HG02885 (cell line): Measurements from ENCODE around the gene DBH.

Experiments
- ATAC-seq: cut with Tn5 transposase; IDR thresholded peaks from one replicate; pipeline ENCODE4 v1.9.1; 2021; ENCODE audit warnings: mild to moderate bottlenecking; ENCODE audit not compliant: unreplicated experiment, poor library complexity

DBH gene

DNA sequence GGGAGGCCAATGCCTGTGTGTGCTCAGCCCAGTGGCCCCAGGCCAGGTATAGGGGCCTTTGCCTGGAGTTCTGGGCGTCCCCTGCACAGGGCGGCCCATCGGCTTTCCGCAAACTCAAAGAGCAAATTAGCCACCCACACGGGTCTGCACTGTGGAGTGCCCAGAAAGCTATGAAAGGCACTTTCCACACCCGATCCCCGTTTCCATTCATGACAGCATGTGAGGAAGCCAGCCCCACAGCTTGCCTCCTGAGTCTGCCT lies 5.2 kb downstream of the DBH start:
- no peak for ATAC-seq

DNA sequence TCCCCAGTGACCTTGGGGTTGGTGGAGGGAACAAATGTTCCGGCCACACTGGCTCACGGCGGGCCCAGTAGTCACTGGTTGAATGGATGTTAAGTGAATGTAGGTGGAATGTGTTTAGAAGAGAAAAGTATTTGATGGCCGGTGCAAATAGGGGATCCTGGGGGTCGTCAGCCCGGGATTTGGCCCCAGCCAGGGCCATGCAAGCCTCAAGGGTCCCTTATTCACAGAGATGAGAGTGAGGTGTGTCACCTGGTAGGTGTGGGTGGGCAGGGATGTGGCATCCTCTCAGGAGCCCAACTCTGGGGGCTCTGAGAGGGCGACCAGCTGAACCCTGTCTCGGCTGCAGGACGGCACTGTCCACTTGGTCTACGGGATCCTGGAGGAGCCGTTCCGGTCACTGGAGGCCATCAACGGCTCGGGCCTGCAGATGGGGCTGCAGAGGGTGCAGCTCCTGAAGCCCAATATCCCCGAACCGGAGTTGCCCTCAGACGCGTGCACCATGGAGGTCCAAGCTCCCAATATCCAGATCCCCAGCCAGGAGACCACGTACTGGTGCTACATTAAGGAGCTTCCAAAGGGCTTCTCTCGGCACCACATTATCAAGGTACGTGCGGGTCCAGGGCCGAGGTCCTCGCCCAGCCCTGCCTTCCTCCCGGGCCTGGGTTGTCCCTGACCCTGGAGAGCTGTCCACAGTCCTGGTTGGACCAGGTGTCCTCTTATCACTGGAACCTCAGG lies 5.9 kb downstream of the DBH start:
- ATAC-seq = no peak

DNA sequence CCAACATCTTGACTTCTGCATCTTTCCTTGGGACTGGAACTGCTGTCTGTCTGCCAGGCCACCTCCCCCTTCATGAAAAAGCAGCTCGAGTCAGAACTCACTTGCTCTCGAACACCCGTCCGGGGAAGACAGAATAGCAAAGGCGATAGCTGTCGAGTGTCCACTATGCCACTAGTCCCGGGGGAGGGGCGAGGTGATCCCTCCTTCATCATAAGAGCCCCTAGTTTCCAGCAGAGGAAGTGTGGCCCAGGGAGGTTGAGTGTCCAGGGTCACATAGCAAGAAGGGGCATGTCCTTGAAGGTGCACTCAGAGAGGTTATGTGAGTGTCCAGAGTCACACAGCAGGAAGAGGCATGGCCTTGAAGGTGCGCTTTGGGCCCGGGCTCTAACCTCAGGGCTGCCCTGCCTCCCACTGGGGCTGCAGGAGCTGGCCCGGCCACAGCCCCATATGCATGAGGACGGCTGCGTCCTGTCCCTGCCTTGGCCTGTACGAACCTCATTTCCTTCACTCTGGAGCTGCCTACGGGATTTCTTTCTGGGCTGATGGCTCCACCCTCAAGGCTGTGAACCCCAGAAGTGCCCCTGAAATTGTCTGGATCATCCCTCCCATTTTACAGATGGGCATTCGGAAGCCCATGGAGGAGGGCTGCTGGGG lies 6.7 kb downstream of the DBH start:
- ATAC-seq = no peak

DNA sequence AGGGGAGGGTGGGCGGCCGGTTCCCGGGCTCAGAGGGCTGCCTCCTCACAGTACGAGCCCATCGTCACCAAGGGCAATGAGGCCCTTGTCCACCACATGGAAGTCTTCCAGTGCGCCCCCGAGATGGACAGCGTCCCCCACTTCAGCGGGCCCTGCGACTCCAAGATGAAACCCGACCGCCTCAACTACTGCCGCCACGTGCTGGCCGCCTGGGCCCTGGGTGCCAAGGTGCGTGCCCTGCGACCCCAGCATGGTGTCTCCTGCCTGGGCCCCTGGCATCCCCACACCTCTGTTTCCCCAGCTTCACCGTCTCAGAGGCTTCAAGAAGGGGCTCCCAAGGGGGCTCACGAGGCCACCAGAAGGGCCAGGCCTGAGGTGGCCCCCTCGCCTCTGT lies 7.2 kb downstream of the DBH start:
- no peak for ATAC-seq

DNA sequence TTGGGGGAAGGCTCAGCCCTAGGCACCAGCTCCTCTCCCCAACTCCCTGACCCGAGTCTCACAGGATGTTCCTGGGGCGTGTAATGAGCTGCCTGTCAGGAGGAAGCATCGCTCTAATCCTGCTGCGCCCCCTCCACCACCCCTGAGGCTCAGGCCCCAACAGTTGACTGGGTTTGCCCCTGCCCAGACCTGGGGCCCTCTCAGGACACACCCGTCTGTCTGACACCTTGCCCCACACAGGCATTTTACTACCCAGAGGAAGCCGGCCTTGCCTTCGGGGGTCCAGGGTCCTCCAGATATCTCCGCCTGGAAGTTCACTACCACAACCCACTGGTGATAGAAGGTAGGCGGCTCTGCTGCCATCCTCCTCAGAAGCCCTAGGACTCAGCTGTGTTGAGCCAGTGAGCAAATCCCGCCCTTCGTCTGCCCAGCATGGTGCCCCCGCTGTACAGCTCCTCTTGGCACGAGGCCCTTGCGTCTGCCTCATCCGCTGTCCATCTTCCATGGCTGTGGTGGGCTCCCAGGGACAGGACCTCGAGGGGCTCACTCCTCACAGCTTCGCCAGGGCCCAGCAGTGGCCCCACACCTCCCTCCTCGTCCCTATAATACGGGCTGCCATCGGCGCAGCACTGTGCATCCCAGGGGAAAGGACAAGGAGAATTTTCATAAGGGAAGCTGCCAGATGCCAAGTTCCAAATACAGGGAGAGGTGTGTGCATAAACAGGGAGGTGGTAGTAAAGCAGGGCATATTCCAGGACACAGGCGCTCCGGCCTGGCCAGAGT lies 8.0 kb downstream of the DBH start:
- ATAC-seq = no peak

DNA sequence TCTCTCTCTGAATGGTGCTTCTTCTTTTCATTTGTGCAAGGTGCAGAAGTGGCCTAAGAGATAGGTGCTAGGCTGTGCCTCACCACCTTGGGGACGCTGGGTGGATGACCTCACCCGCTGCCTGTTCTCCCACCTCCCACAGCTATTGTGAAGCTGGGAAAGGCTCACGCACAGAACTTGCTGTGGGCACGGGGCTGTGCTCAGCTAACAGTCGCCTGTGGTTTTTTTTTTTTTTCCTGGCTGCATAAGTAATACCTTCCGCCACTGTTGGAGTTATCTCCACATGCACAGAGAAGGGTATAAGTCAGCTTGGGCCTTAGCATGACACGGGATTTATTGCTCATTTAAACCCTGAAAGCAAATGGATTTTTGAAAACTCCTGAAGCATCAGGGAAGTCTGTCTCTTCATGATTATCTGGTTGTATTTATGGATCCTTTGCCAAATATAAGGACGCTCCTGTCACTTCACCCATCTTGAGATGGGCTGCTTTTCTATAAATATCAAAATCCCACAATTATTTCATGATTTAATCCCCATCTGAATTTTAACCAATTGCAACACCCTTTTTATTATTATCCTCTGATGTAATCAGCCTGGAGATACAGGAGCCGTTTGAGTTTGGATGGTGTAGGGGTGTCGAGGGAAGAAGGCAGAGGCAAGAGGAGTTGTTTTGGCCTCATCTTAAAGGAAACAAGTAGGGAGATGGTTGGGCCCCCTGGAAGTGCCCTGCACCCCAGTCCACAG lies 9.0 kb downstream of the DBH start:
- ATAC-seq = no peak

DNA sequence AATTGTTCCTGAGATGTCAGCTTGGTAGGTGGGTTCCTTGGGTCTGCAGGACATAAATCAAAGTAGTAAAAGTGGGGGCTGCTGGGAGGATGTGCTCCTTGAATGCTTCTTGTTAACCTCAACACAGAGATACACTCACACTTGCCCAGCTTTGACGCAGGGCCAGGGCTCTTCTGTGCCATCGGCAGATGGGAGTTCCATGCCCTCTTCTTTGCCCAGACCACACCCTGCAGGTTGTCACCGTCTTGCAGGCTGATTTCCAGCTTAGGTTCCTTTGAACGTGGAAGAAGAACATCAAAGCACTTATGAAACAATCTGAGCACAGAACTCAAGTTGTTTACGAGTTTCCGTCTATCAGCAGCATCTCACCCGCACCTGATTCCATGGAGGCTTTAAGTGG lies 11.0 kb downstream of the DBH start:
- no peak for ATAC-seq

DNA sequence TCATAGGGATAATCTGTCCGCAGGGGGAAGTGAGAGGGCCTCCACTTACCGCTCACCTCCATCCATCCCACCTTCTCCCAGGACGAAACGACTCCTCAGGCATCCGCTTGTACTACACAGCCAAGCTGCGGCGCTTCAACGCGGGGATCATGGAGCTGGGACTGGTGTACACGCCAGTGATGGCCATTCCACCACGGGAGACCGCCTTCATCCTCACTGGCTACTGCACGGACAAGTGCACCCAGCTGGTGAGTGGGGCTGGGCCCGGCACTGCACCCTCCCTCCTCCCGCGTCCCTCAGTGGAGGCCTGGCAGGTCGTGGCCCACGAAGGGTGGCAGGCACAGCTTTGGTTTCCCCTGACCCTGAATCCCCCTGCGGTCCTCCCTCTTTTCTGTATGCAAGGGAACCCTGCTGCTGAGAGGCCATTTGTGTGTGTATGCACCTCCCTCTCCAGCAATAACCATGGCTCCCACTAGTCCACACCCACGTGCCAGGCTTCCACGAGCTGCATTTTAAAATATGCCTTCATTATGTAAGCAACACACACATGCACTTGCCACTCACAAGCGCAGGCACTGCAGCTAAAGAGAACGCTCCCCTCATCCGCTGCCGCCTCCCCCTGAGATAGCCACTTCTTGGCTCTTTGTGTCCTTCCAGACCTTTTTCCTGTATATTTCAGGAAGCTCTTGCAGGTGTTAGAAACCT lies 11.8 kb downstream of the DBH start:
- ATAC-seq = no peak

DNA sequence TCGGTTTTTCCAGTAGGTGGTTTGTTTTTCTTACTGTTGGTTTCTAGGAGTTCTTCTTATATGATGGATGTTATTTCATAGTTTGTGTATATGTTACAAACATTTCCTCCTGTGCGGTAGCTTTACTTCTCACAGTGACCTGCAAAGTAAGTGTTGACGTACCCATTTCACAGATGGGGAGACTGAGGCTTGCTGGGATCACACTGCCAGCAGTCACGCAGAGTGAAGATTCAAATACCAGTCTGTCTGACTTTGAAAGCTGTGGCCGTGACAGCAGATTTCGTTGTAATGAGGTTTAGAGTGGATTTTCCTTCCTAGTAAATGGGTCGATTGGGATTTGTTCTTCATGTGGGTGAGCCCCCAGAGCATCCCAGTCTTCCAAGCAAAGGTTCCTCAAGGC lies 13.0 kb downstream of the DBH start:
- no peak for ATAC-seq

DNA sequence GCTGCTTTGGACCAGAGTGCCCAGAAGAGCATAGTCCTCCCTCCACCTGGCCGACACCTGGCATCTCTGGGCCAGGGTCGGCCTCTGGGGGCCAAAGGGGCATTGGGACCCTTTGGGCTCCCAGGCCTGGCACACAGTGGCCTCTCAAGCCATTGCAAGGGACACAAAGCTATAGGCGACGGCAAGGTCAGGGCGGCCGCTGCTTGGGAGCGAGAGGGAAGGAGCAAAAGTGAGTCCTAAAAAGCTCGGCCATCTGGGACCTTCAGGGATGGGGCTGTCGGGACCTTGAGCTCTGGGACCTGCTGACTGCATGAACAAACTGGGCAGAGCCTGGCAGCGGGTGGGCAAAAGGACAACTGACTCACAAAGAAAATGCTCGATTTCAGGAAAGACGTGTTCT lies 13.9 kb downstream of the DBH start:
- ATAC-seq = no peak

DNA sequence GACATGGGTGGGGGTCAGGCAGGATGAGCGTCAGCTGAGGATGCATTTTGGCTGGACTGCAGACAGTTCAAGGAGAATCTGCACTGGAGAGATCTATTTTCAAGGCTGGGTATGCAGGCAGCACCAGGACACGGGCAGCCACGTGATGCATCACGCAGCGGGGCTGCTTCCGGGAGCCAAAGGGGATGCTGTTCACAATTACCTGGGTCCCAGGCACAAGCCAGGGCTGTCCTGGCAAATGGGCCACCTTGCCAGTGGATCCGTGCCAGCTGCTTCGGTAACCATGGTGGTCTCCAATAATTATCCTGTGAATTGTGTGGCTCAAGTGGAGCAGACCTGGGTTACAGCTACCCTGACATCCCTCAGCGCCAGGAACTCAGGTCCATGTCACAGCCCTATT lies 17.5 kb downstream of the DBH start:
- ATAC-seq = no peak

DNA sequence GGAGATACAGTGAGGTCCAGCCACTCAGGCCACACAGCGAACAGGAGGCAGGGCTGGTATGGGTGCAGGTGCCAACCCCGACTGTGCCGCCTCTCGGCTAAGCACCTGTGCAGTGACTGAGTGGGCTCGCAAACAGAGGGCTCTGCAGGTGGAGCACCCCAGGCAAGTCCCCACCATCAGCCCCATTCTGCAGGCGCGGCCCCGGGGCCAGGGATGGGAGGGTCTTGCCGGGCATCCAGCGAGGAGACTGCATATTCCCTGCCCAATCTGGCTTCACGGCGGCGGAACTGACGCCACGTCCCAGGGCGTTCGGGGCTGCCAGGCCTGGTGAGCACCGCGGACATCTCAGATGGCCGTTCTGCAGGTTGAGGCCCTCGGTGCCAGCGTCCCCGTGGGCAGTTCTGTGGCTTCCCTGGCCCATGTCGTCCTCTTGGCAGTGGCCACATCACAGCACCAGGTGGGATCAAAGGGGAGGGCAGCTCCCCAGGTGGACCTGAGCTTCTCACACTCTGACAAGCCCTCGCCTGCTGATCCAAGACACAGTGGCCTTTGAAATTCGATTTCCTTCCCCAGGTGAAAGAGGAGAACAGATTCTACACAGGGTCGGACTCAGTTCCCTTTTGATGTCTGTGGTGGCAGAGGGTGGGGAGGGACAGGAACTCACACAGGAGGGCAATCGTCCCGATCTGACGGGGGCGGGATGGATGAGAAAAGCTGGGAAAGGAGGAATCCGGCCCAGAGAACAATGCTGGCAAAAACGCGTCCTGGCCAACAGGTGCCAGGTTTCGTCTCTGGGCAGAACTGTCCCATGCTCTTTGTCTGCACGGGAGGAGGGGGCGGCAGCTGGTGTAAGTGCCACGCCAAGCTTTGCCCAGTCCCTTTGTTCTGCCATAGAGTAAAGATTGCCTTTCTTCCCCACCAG lies 18.8 kb downstream of the DBH start:
- ATAC-seq = no peak

DNA sequence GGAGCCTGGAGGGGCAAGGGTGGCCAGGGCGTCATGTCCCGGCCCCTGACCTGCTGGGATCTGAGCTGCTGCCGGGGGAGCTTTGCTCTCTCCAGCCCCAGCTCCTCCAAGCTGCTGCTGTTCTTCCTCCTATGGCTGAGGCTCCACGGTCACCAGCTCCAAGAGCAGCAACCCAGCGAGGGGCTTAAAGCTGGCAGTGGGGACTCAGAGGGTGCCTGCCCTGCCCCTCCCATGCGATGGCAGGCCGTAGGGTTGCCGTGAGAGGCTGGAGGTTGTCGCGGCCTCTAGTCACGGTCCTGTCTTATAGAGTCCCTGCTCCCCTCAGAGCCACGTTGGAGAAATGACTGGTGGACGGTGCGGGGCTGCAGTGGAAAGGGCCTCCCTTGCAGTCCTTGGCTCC lies 19.5 kb downstream of the DBH start:
- no peak for ATAC-seq

DNA sequence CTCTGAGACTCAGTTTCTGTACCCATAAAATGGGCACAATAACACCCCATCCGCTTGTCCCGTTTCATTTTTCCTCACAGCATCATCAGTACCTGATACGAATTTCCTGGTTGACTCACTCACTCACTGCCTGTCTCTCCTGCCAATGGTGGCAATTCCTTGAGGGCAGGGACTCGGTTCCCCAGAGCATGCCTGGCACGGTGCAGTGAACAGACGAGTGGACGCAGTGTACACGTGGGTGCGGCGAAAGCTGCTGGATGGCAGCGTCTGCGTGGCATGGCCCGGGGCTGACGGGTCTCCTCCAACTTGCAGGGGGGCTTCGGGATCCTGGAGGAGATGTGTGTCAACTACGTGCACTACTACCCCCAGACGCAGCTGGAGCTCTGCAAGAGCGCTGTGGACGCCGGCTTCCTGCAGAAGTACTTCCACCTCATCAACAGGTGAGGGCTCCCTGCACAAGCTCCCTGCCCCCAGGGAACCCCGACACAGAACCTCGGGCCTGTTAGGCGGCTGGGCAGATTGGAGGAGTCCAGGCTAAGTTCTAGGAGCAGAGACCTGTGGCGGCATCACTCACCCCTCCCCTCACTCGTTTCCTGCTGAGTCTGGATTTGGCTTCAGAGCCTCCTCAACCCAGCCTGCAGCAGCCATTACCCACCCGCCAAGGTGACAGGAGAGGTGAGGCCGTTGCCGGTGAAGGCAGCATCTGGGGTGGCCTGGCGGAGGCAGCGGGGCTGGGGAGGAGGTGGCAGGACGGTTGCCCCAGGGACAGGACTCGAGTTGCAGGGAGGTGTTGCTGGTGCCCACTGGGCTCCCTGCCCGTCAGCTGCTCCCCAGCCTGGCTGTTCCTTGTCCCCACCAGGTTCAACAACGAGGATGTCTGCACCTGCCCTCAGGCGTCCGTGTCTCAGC lies 20.3 kb downstream of the DBH start:
- ATAC-seq = no peak

DNA sequence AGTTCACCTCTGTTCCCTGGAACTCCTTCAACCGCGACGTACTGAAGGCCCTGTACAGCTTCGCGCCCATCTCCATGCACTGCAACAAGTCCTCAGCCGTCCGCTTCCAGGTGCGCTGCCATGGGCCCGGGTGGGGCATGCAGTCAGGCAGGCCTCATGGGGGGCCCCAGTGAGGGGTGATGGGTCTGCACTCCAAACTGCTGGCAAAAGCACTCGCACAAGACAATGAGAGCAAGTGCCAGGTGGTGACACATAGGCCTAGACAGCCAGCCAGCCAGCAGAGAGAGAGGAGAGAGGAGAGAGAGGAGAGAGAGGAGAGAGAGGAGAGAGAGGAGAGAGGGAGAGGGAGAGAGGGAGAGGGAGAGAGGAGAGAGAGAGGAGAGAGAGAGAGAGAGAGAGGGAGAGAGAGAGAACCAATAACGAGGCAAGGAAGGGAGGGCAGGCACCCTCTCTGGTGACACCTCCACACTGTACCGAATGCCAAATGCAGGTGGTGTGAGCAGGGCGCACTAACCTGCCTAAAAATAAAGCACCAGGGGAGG lies 21.0 kb downstream of the DBH start:
- ATAC-seq = no peak

DNA sequence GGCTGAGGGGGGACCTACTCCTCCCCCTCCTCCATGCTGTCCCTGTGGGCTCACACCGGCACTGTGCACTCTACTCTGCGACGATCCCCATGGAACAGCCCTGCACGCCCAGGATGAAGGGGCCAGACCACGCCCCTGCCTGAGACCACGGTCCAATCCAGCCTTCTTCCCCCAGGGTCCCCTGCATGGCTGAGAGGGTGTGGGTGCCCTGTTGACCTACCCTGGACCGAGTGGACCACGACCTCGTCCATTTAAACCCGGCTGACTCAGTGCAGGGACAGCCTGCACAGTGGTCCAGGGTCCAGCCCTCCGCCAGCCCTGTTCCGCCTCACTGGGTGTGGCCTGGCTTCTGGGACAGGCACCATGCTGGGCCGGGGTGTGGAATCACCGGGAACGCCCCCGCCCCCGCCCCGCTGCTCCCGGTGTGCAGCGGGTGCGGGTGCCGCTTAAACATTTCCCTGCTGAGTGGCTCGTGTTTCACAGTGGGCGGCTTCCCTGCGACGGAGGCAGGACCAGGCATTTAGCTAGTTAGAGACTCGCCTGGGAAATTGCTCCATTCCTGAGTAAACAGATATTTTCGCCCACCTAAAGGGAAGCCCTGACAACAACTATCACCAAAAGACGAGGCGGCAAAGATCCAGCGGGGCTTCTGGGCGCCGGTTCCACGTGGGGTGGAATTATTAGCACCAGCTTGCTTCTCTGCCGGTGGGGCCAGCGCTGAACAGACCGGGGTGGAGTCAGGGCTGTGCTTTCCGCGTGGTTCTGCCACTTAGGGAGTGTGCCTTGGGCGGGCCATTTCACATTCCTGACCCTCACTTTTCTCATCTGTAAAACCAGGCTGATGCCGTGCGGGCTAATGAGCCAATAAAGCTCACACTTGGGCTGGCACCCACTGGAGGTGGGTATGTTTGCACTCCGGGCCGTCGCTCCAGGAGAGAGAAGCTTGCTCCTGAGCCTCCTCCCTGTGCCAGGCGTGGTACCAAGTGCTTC lies 22.6 kb downstream of the DBH start:
- no peak for ATAC-seq

DNA sequence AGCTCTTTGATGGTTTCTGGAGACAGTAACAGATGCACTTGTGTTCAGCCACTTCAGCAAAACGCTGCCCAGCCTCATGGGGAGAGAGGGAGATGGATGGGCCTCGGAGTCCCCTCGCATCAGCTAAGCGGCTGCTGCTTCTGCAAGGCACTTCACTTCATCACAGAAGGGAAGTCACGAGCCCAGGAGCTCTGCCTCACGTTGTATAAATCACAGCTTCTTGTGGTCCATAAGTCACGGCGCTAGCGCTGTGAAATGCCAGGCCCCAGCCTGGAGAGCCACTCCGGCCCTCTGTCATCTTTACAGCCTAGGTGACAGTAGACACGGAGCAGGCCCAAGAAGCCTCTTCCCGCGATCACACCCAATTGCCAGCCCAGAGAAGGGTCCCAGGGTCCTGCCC lies 23.4 kb downstream of the DBH start:
- no peak for ATAC-seq
